ENCODE results near the gene OBSCN.

GRCh38 chr1:228400692-228401454 is 193.0 kb downstream of the OBSCN start:
- no peak for TF ChIP-seq CTCF (conservative IDR thresholded peaks at IDR 0.05 in 1 of 2, IDR thresholded peaks at IDR 0.05 in 1 of 2; ENCODE audit: extremely low read depth in 1 of 2, insufficient read depth in 1 of 2, low read depth in 1 of 2, low read length in 2 of 2)
- TF ChIP-seq EZH2 (IDR thresholded peaks at IDR 0.05; ENCODE audit: borderline replicate concordance, low read length), result no peak

Data from mammary epithelial cell (primary cell).